ENCODE data around the gene MAP2K6.

The MAP2K6 gene

DNA sequence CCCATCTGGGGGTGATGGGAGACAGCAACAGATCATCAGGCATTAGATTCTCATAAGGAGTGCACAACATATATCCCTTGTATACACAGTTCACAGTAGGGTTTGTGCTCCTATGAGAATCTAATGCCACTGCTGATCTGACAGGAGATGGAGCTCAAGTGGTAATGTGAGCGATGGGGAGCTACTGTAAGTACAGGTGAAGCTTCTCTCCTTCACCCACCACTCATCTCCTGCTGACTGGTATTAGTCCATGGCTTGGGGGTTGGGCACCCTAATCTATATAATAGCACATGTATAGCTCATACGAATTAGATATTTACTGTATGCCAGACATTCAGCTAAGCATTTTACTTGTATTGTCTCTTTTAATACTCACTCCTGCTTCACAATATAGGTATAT is 101.7 kb downstream of the MAP2K6 start:
- TF ChIP-seq, protein P1, sequence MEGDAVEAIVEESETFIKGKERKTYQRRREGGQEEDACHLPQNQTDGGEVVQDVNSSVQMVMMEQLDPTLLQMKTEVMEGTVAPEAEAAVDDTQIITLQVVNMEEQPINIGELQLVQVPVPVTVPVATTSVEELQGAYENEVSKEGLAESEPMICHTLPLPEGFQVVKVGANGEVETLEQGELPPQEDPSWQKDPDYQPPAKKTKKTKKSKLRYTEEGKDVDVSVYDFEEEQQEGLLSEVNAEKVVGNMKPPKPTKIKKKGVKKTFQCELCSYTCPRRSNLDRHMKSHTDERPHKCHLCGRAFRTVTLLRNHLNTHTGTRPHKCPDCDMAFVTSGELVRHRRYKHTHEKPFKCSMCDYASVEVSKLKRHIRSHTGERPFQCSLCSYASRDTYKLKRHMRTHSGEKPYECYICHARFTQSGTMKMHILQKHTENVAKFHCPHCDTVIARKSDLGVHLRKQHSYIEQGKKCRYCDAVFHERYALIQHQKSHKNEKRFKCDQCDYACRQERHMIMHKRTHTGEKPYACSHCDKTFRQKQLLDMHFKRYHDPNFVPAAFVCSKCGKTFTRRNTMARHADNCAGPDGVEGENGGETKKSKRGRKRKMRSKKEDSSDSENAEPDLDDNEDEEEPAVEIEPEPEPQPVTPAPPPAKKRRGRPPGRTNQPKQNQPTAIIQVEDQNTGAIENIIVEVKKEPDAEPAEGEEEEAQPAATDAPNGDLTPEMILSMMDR (IDR thresholded peaks at IDR 0.05) = no peak

DNA sequence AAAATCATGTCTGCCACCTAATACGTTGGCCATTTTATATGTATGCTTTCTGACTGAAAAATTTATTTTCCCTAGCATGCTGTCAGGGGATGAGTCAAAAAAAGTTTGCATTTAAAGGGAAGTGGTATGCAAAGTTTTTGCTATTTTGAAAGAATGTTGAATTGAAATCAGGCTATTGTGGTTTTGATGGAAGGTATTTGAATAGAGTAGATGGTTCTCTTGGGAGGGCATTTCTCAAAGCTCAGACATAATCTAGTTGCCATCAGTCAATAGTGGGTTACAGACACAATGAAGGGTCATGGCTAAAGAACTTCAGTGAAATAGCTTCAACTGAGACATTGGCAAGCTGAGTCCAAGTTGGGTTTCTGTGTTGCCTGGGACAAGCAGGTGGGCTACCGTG is 102.4 kb downstream of the MAP2K6 start:
- TF ChIP-seq, protein P1 (IDR thresholded peaks at IDR 0.05) = no peak

GRCh38 chr17:69518951-69519350 is 104.5 kb downstream of the MAP2K6 start:
- TF ChIP-seq, protein P1 (IDR thresholded peaks at IDR 0.05) = no peak

DNA sequence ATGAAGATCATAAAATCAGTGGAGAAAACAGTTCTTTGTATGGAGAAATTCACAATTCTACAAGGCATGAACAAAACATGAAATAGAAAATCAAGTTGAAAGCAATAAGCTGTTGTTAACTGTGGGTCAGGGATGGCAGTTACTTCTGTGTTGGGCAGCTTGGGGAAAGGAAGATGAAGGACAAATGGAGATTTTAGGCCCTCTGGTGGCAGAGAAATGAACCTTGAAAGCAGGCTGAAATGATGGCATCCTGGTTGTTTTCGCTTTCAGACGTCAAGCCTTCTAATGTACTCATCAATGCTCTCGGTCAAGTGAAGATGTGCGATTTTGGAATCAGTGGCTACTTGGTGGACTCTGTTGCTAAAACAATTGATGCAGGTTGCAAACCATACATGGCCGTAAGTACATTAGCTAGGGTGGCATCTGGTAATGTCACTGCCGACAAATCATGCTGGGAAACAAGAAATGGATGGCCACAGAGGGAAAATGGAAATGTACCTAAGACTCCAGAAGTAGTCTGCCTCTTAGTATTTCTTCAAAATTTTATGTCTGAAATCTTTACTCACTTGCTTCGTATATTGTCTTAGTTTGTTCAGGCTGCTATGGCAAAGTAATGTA is 108.9 kb downstream of the MAP2K6 start:
- TF ChIP-seq, protein P1 (IDR thresholded peaks at IDR 0.05) = peak; percentile 67

- TF ChIP-seq, protein P1 (IDR thresholded peaks at IDR 0.05) = peak; percentile 26; the same call in 1 of the 2 replicates
Measured at GRCh38 chr17:69524854-69525253, 110.4 kb downstream of the MAP2K6 start.

DNA sequence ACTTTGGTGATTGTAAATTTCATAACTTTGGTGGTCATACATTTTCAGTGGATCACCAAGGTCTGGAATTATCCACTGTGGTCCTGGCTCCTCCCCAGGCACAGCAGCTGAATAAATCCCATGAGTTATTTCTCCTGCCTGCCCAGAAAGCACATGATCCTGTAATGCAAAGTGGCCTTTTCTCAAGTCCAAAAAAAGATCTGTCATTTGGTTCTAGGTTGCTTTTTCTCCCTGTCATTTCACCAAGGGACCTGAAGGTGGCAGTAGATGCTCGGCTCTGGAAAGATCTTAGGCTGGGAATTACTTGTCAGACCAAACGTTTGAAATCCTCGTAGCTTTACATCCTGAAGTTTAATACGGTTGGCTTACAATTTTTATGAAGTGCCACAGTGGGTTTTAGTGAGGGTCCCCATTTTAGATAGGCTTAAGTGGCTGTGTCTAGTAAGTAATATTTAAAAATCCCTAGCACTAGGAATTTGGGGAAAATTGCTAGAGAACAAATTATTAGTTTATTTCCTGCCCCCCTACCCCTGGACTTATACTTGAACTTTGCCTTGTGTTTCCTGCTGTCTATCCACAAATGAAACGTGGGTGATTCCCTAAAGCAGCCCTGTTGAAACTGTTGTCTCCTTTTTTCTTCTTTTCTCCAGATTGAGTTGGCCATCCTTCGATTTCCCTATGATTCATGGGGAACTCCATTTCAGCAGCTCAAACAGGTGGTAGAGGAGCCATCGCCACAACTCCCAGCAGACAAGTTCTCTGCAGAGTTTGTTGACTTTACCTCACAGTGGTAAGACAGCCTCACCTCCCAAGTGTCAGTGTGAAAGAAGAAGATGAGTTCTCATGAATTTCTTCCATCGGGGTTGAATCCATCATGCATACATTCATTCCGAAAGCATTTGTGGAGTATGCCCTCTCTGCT is 111.7 kb downstream of the MAP2K6 start:
- TF ChIP-seq, protein P1 (IDR thresholded peaks at IDR 0.05) = peak; percentile 90

DNA sequence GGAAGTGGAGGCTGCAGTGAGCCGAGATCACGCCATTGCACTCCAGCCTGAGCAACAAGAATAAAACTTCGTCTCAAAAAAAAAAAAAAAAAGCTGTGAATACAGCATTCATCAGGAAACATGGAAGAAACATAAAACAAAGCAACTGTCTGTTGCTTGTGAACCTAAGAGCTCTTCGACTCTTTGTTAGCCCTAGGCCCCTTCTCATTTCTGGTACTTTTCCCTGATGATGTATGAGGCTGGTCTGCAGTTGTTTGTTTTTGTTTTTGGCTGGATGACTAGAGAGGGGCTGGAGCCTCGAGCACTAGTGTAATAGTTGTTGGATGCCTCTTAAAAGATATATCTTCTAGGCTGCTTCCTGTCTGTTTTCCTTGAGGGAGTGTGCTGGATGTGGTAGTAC is 113.5 kb downstream of the MAP2K6 start:
- TF ChIP-seq, protein P1 (IDR thresholded peaks at IDR 0.05) = no peak

All from LNCAP (cell line).